GM23338 (cell line): Measurements from ENCODE around the gene PLXND1. TPM values are rescaled to one million over a fixed set of nuclear protein-coding genes. Genes with fewer than 3 reads are reported as not detected.

Source experiments
- ATAC-seq: fragments of 200-7000 bp; cut with Tn5 transposase; 3 replicates; pipeline ENCODE4 v1.9.1; 2020
- DNase-seq: peaks from one replicate; pipeline ENCODE4 v3.0.0-alpha.2; 2015; ENCODE audit warnings: low spot score
- H2AFZ ChIP-seq: fragments of 200-600 bp; sonication (generic); 2 replicates; pipeline ENCODE4 v1.8.0; 2016; ENCODE audit warnings: antibody characterized with exemption, mild to moderate bottlenecking, moderate library complexity
- H3F3A ChIP-seq: fragments of 200-600 bp; sonication (generic); replicated peaks from 2 replicates; pipeline ENCODE4 v1.8.0; 2017; ENCODE audit warnings: antibody characterized with exemption, mixed run types, low read depth
- H3K27ac ChIP-seq: fragments of 200-600 bp; sonication (generic); 2 replicates; pipeline ENCODE4 v1.6.1; 2016; ENCODE audit warnings: low read depth
- H3K27me3 ChIP-seq: fragments of 200-600 bp; sonication (generic); 2 replicates; pipeline ENCODE4 v1.8.0; 2016; ENCODE audit warnings: mild to moderate bottlenecking, mixed run types, moderate library complexity; ENCODE audit not compliant: insufficient read depth
- H3K36me3 ChIP-seq: fragments of 200-600 bp; sonication (generic); 2 replicates; pipeline ENCODE4 v1.8.0; 2016; ENCODE audit warnings: mild to moderate bottlenecking; ENCODE audit not compliant: insufficient read depth
- H3K4me1 ChIP-seq: fragments of 200-600 bp; sonication (generic); 2 replicates; pipeline ENCODE4 v1.8.0; 2016; ENCODE audit warnings: mild to moderate bottlenecking, moderate library complexity; ENCODE audit not compliant: insufficient read depth
- H3K4me2 ChIP-seq: fragments of 200-600 bp; sonication (generic); 2 replicates; pipeline ENCODE4 v1.7.1; 2017; ENCODE audit warnings: mixed run types
- H3K4me3 ChIP-seq: fragments of 200-600 bp; sonication (generic); 2 replicates; pipeline ENCODE4 v1.6.1; 2016; ENCODE audit warnings: mixed run types
- H3K79me2 ChIP-seq: fragments of 200-600 bp; sonication (generic); replicated peaks from 2 replicates; pipeline ENCODE4 v1.8.0; 2017; ENCODE audit warnings: mild to moderate bottlenecking; ENCODE audit not compliant: insufficient read depth
- H3K9me2 ChIP-seq: fragments of 200-600 bp; sonication (generic); 2 replicates; pipeline ENCODE4 v1.8.0; 2017; ENCODE audit not compliant: insufficient read depth
- H4K20me1 ChIP-seq: fragments of 200-600 bp; sonication (generic); replicated peaks from 2 replicates; pipeline ENCODE4 v1.8.0; 2017; ENCODE audit warnings: mild to moderate bottlenecking; ENCODE audit not compliant: insufficient read depth
- H3K27ac Mint-ChIP-seq: 2 replicates; pipeline ENCODE4 v1.8.0; 2020; ENCODE audit warnings: inconsistent platforms, mild to moderate bottlenecking, moderate library complexity, mixed read lengths
- H3K27me3 Mint-ChIP-seq: 3 replicates; pipeline ENCODE4 v1.8.0; 2022; ENCODE audit warnings: low read depth, mild to moderate bottlenecking, moderate library complexity, mixed read lengths, inconsistent platforms; ENCODE audit not compliant: insufficient read depth, poor library complexity
- H3K36me3 Mint-ChIP-seq: 3 replicates; pipeline ENCODE4 v1.8.0; 2021; ENCODE audit warnings: low read depth, mild to moderate bottlenecking, inconsistent platforms, moderate library complexity, mixed read lengths
- H3K4me1 Mint-ChIP-seq: 3 replicates; pipeline ENCODE4 v1.8.0; 2020; ENCODE audit warnings: mild to moderate bottlenecking, inconsistent platforms, mixed read lengths
- H3K4me3 Mint-ChIP-seq: 3 replicates; pipeline ENCODE4 v1.8.0; 2021; ENCODE audit warnings: moderate library complexity, mild to moderate bottlenecking, inconsistent platforms, mixed read lengths
- H3K9me3 Mint-ChIP-seq: 3 replicates; pipeline ENCODE4 v1.8.0; 2020; ENCODE audit warnings: moderate library complexity, mild to moderate bottlenecking, inconsistent platforms, mixed read lengths
- CREB1 ChIP-seq: fragments of 250-450 bp; sonication (Bioruptor Pico); IDR thresholded peaks from 2 replicates; pipeline ENCODE4 v1.5.0; 2020; ENCODE audit warnings: low read depth, mild to moderate bottlenecking, moderate library complexity
- ETS1 ChIP-seq: IDR thresholded peaks from 2 replicates; pipeline ENCODE4 v1.6.1; 2016; ENCODE audit warnings: antibody characterized with exemption
- EZH2 ChIP-seq: fragments of 200-600 bp; sonication (generic); IDR thresholded peaks from one replicate; pipeline ENCODE4 v1.8.0; 2017; ENCODE audit warnings: antibody characterized with exemption, mild to moderate bottlenecking, low read depth; ENCODE audit not compliant: unreplicated experiment
- polyA plus RNA-seq: library from polyadenylated mRNA; unstranded; fragments of >200 nt; fragmentation: Nextera tagmentation; extraction: Ambion mirVana; gene quantifications from 2 replicates; pipeline ENCODE4 v1.2.1, GENCODE V29; 2016
- total RNA-seq: library from RNA; depleted of rRNA; stranded (reverse); fragments of >200 nt; shearing (Covaris generic); gene quantifications from 2 replicates; pipeline ENCODE4 v1.2.3, GENCODE V29; 2014
- TF ChIP-seq, protein P1 (sequence below): fragments of 250-450 bp; sonication (Bioruptor Pico); IDR thresholded peaks from 2 replicates; pipeline ENCODE4 v1.5.0; 2020; ENCODE audit warnings: mild to moderate bottlenecking, moderate library complexity
- TF ChIP-seq, protein P2 (sequence below), 2 experiments: fragments of 200-600 bp in 1 of 2; sonication (generic) in 1 of 2; conservative IDR thresholded peaks; 2 replicates each; pipeline versions ENCODE4 v1.5.1 to v1.6.1; 2016 to 2017; ENCODE audit warnings: antibody characterized with exemption in 2 of 2, low read depth in 2 of 2, mild to moderate bottlenecking in 2 of 2, moderate library complexity in 1 of 2

Gene PLXND1
- total and polyA plus RNA-seq, 2 experiments from 2014 or later: 13.3 to 60.4 TPM

DNA sequence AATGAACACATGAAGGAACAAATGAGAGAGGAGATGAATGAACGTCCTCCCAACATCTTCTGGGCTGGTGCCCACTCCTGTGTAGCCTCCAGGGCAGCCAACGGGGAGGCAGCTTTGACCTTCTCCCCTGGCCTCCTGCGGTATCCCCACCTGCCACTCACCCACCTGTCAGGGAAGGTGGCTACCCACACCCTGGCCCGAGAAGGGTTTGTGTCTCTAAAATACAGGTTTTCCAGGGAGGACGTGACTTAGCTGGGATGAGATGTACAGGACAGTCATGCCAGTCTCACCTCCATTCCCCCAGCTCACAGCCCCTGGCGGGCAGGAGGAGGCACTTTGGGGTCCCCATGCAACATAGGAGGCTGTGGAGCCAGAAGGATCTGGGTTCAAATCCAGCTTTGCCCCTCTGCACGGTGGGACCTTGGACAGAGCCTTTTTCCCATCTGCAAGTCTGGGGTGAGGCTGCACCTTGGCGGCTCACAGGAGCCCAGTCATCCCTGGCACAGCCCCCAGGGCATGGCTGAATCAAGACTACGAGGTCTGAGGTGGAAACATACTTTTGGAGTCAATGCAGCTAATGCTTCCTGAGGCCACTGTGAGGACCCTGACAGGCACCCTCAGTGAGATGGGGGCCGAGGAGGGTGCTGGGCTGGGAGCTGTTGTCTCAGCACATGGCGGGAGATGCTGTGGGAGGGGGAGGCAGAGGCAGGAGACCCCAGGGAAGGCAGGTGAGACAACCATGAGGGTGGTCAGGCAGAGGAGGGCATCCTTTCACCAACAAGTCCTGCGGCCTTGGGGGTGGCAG lies 11.1 kb upstream of the PLXND1 start (continued):
- TF ChIP-seq, protein P1, sequence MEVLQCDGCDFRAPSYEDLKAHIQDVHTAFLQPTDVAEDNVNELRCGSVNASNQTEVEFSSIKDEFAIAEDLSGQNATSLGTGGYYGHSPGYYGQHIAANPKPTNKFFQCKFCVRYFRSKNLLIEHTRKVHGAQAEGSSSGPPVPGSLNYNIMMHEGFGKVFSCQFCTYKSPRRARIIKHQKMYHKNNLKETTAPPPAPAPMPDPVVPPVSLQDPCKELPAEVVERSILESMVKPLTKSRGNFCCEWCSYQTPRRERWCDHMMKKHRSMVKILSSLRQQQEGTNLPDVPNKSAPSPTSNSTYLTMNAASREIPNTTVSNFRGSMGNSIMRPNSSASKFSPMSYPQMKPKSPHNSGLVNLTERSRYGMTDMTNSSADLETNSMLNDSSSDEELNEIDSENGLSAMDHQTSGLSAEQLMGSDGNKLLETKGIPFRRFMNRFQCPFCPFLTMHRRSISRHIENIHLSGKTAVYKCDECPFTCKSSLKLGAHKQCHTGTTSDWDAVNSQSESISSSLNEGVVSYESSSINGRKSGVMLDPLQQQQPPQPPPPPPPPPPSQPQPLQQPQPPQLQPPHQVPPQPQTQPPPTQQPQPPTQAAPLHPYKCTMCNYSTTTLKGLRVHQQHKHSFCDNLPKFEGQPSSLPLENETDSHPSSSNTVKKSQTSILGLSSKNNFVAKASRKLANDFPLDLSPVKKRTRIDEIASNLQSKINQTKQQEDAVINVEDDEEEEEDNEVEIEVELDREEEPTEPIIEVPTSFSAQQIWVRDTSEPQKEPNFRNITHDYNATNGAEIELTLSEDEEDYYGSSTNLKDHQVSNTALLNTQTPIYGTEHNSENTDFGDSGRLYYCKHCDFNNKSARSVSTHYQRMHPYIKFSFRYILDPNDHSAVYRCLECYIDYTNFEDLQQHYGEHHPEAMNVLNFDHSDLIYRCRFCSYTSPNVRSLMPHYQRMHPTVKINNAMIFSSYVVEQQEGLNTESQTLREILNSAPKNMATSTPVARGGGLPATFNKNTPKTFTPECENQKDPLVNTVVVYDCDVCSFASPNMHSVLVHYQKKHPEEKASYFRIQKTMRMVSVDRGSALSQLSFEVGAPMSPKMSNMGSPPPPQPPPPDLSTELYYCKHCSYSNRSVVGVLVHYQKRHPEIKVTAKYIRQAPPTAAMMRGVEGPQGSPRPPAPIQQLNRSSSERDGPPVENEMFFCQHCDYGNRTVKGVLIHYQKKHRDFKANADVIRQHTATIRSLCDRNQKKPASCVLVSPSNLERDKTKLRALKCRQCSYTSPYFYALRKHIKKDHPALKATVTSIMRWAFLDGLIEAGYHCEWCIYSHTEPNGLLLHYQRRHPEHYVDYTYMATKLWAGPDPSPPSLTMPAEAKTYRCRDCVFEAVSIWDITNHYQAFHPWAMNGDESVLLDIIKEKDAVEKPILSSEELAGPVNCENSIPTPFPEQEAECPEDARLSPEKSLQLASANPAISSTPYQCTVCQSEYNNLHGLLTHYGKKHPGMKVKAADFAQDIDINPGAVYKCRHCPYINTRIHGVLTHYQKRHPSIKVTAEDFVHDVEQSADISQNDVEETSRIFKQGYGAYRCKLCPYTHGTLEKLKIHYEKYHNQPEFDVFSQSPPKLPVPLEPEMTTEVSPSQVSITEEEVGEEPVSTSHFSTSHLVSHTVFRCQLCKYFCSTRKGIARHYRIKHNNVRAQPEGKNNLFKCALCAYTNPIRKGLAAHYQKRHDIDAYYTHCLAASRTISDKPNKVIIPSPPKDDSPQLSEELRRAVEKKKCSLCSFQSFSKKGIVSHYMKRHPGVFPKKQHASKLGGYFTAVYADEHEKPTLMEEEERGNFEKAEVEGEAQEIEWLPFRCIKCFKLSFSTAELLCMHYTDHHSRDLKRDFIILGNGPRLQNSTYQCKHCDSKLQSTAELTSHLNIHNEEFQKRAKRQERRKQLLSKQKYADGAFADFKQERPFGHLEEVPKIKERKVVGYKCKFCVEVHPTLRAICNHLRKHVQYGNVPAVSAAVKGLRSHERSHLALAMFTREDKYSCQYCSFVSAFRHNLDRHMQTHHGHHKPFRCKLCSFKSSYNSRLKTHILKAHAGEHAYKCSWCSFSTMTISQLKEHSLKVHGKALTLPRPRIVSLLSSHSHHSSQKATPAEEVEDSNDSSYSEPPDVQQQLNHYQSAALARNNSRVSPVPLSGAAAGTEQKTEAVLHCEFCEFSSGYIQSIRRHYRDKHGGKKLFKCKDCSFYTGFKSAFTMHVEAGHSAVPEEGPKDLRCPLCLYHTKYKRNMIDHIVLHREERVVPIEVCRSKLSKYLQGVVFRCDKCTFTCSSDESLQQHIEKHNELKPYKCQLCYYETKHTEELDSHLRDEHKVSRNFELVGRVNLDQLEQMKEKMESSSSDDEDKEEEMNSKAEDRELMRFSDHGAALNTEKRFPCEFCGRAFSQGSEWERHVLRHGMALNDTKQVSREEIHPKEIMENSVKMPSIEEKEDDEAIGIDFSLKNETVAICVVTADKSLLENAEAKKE: no peak
- TF ChIP-seq CREB1 (CRISPR knock-in tag): no peak
- TF ChIP-seq, protein P2, sequence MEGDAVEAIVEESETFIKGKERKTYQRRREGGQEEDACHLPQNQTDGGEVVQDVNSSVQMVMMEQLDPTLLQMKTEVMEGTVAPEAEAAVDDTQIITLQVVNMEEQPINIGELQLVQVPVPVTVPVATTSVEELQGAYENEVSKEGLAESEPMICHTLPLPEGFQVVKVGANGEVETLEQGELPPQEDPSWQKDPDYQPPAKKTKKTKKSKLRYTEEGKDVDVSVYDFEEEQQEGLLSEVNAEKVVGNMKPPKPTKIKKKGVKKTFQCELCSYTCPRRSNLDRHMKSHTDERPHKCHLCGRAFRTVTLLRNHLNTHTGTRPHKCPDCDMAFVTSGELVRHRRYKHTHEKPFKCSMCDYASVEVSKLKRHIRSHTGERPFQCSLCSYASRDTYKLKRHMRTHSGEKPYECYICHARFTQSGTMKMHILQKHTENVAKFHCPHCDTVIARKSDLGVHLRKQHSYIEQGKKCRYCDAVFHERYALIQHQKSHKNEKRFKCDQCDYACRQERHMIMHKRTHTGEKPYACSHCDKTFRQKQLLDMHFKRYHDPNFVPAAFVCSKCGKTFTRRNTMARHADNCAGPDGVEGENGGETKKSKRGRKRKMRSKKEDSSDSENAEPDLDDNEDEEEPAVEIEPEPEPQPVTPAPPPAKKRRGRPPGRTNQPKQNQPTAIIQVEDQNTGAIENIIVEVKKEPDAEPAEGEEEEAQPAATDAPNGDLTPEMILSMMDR (conservative IDR thresholded peaks at IDR 0.05; ENCODE audit: low read depth in 2 of 2): no peak

DNA sequence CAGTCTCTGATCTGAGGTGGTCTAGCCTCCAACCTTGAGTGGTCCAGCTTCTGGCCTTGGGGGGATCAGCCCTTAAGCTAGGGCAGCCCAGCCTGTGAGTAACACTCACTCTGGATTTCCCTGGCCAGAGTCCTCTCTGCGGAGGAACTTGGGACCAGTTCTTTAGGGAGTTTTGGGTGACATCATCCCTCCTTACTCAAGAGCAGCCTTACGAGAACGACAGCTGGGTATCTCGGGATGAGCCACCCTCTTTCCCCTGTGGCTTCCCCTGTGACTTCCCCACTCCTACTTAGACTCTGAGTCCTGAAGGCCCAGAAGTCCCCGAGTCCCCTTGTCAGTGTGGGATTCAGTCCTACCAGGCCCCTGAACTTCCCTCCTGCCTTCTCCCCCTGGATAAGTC lies 10.2 kb upstream of the PLXND1 start:
- H3K4me1 Mint-ChIP-seq: peaks cover 18% of the 10 kb centered on the region
- H4K20me1 ChIP-seq: no peaks in the 10 kb centered on the region
- H3K4me3 Mint-ChIP-seq: no peak overlapping the region
- no peak for ATAC-seq
- DNase-seq: no peak
- no peak overlapping the region for H3K4me3 ChIP-seq
- no peaks in the 10 kb centered on the region; the same call in 2 of the 3 replicates for H3K9me3 Mint-ChIP-seq
- H2AFZ ChIP-seq: no peak overlapping the region
- H3K27me3 ChIP-seq: no peaks in the 10 kb centered on the region
- no peaks in the 10 kb centered on the region for H3K36me3 ChIP-seq
- peaks cover 8% of the 10 kb centered on the region; the same call in 1 of the 2 replicates for H3K4me1 ChIP-seq
- H3K79me2 ChIP-seq: no peaks in the 10 kb centered on the region
- peaks cover 9% of the 10 kb centered on the region for H3K27me3 Mint-ChIP-seq
- H3K4me2 ChIP-seq: no peak overlapping the region
- no peaks in the 10 kb centered on the region for H3F3A ChIP-seq
- no peak overlapping the region for H3K27ac Mint-ChIP-seq
- no peaks in the 10 kb centered on the region for H3K9me2 ChIP-seq
- H3K27ac ChIP-seq: no peak overlapping the region
- no peaks in the 10 kb centered on the region for H3K36me3 Mint-ChIP-seq
- no peak for TF ChIP-seq EZH2
- no peak for TF ChIP-seq ETS1
